Endothelial cell of umbilical vein (primary cell): Measurements from ENCODE around the gene RCOR1. TPM values are rescaled to one million over a fixed set of nuclear protein-coding genes. Genes with fewer than 3 reads are reported as not detected.

Source experiments
- BruUV-seq: library from RNA; stranded (reverse); fragments of 400-500 nt; replicated peaks from 2 replicates; lab custom pipeline; 2021; lab: Mats Ljungman, UMichigan
- CTCF ChIA-PET: fragments of 300-600, 350-600 bp; sonication (Branson Sonifier 250); formaldehyde crosslinking; loops from one replicate; lab custom pipeline; 2021; ENCODE audit warnings: antibody characterized with exemption, inconsistent platforms; lab: Charles Lee
- POLR2A ChIA-PET: fragments of 300-600, 350-600 bp; sonication (Branson Sonifier 250); formaldehyde crosslinking; loops from one replicate; lab custom pipeline; 2021; ENCODE audit warnings: antibody characterized with exemption, inconsistent platforms; lab: Charles Lee
- DNase-seq: peaks from one replicate; pipeline ENCODE4 v3.0.0-alpha.2; 2011; ENCODE audit warnings: low read depth, low spot score
- FAIRE-seq: peaks from 2 replicates; lab custom pipeline; 2011; peaks lifted over from hg19 to GRCh38; lab: Jason Lieb, UNC
- H2AFZ ChIP-seq: 2 replicates; pipeline ENCODE4 v1.6.0; 2012; ENCODE audit warnings: low read depth, low read length, control low read depth, inconsistent platforms
- H3K27ac ChIP-seq: 2 replicates; pipeline ENCODE4 v1.5.1; 2011; ENCODE audit warnings: low read depth, mild to moderate bottlenecking, control low read depth, low read length, moderate library complexity; ENCODE audit not compliant: insufficient read depth
- H3K27me3 ChIP-seq, 2 experiments: 2 replicates each; pipeline versions ENCODE4 v1.6.0 to v1.6.1; 2011; ENCODE audit warnings: low read length in 2 of 2, mixed read lengths in 1 of 2; ENCODE audit not compliant: control insufficient read depth in 2 of 2, insufficient read depth in 2 of 2
- H3K36me3 ChIP-seq, 2 experiments: 2 replicates in 1 of 2; 3 replicates in 1 of 2; pipeline ENCODE4 v1.5.1; 2011; ENCODE audit warnings: low read length in 2 of 2, mild to moderate bottlenecking in 1 of 2, moderate library complexity in 1 of 2; ENCODE audit not compliant: control insufficient read depth in 2 of 2, insufficient read depth in 2 of 2; ENCODE audit errors: extremely low read depth in 1 of 2
- H3K4me1 ChIP-seq: 3 replicates; pipeline ENCODE4 v1.5.1; 2011; ENCODE audit warnings: mild to moderate bottlenecking, low read length; ENCODE audit not compliant: control insufficient read depth, insufficient read depth; ENCODE audit errors: extremely low read depth
- H3K4me2 ChIP-seq: 2 replicates; pipeline ENCODE4 v1.6.1; 2011; ENCODE audit warnings: low read length, control low read depth, mixed read lengths; ENCODE audit not compliant: insufficient read depth
- H3K4me3 ChIP-seq, 3 experiments: fragments of 200-600 bp in 1 of 3; sonication (generic), shearing (Covaris generic) in 1 of 3; replicated peaks in 1 of 3; 2 replicates each; pipeline ENCODE4 v1.5.1; 2011 to 2016; ENCODE audit warnings: control low read depth in 3 of 3, low read length in 3 of 3, mild to moderate bottlenecking in 2 of 3, inconsistent platforms in 1 of 3, low read depth in 1 of 3, moderate library complexity in 1 of 3; ENCODE audit not compliant: insufficient read depth in 1 of 3
- H3K79me2 ChIP-seq: 2 replicates; pipeline ENCODE4 v1.6.0; 2012; ENCODE audit warnings: low read length, inconsistent platforms; ENCODE audit not compliant: control insufficient read depth, insufficient read depth
- H3K9ac ChIP-seq: replicated peaks from 2 replicates; pipeline ENCODE3; 2011; ENCODE audit warnings: low read length, control low read depth; ENCODE audit not compliant: insufficient read depth; ENCODE audit errors: extremely low read depth
- H3K9me1 ChIP-seq: replicated peaks from 3 replicates; pipeline ENCODE4 v1.6.0; 2011; ENCODE audit warnings: mild to moderate bottlenecking, low read length; ENCODE audit not compliant: control insufficient read depth, insufficient read depth; ENCODE audit errors: extremely low read depth
- H3K9me3 ChIP-seq: replicated peaks from 2 replicates; pipeline ENCODE4 v1.5.1; 2012; ENCODE audit warnings: low read length, inconsistent platforms; ENCODE audit not compliant: control insufficient read depth, insufficient read depth
- H4K20me1 ChIP-seq: replicated peaks from 2 replicates; pipeline ENCODE3; 2011; ENCODE audit warnings: mild to moderate bottlenecking, low read length; ENCODE audit not compliant: control insufficient read depth, insufficient read depth; ENCODE audit errors: extremely low read depth
- CTCF ChIP-seq, 2 donors: IDR thresholded peaks; 1 replicate in 1 of 2; 2 replicates in 1 of 2; pipeline ENCODE4 v1.5.1; 2011; ENCODE audit warnings: low read length in 2 of 2, mild to moderate bottlenecking in 2 of 2, moderate library complexity in 2 of 2, control low read depth in 1 of 2, inconsistent platforms in 1 of 2, low read depth in 1 of 2; ENCODE audit not compliant: insufficient read depth in 1 of 2; ENCODE audit errors: extremely low read depth in 1 of 2
- EZH2 ChIP-seq: IDR thresholded peaks from 2 replicates; pipeline ENCODE4 v1.6.1; 2012; ENCODE audit warnings: borderline replicate concordance, low read depth, mild to moderate bottlenecking, moderate library complexity, low read length, inconsistent platforms; ENCODE audit not compliant: severe bottlenecking
- FOS ChIP-seq: IDR thresholded peaks from 2 replicates; pipeline ENCODE4 v1.6.1; 2011; ENCODE audit warnings: mild to moderate bottlenecking, low read length, moderate library complexity, borderline replicate concordance; ENCODE audit not compliant: insufficient read depth
- GATA2 ChIP-seq: IDR thresholded peaks from 2 replicates; pipeline ENCODE4 v1.7.0; 2011; ENCODE audit warnings: low read depth, mild to moderate bottlenecking, moderate library complexity, mixed read lengths, low read length; ENCODE audit not compliant: insufficient read length, insufficient read depth
- JUN ChIP-seq: IDR thresholded peaks from 2 replicates; pipeline ENCODE4 v1.6.1; 2011; ENCODE audit warnings: borderline replicate concordance, low read depth; ENCODE audit not compliant: insufficient read length, insufficient read depth
- MAX ChIP-seq: IDR thresholded peaks from 2 replicates; pipeline ENCODE4 v1.6.1; 2011; ENCODE audit not compliant: insufficient read depth, insufficient read length
- MYC ChIP-seq: IDR thresholded peaks from one replicate; pipeline ENCODE4 v1.6.1; 2011; ENCODE audit warnings: mild to moderate bottlenecking, low read depth, low read length
- POLR2A ChIP-seq: IDR thresholded peaks from 2 replicates; pipeline ENCODE4 v1.6.1; 2012; ENCODE audit warnings: low read depth, mild to moderate bottlenecking, control low read depth, low read length
- POLR2AphosphoS5 ChIP-seq: IDR thresholded peaks from 2 replicates; pipeline ENCODE4 v1.6.1; 2012; ENCODE audit warnings: low read depth, mild to moderate bottlenecking, control low read depth, low read length, moderate library complexity; ENCODE audit not compliant: insufficient read depth
- dilution Hi-C: fragments of 300-500 bp; cut with MboI; formaldehyde crosslinking; loops from one replicate; pipeline ENCODE4 v1.15.0; 2019; ENCODE audit warnings: low sequenced_read_pairs; ENCODE audit not compliant: extremely low pct_ligation_motif_present
- intact Hi-C: fragments of 100-400 bp; cut with micrococcal nuclease; formaldehyde crosslinking; loops from one replicate; pipeline ENCODE4 v1.10.0; 2022
- polyA plus RNA-seq, 4 experiments: library from polyadenylated mRNA; depleted of rRNA in 3 of 4; stranded (reverse) in 3 of 4; unstranded in 1 of 4; fragments of >200 nt; gene quantifications; 2 replicates each; pipeline versions ENCODE4 v1.2.1 to v1.2.3, GENCODE V29; 2011 to 2012; ENCODE audit warnings: missing spikeins in 1 of 4
- total RNA-seq: library from RNA; stranded (reverse); gene quantifications from 2 replicates; pipeline ENCODE4 v1.2.3, GENCODE V29; 2021

Gene RCOR1
- total and polyA plus RNA-seq, 2 donors (not counting 3 experiments of a cell fraction or from before 2014, with no cell fraction given) = 15.6 to 32.2 TPM

- dilution Hi-C loops (no loop called here), intact Hi-C loops (no loop called here)
- no peak overlapping the region for H3K4me3 ChIP-seq
- H3K27me3 ChIP-seq = peaks cover 0 to 3% of the 10 kb centered on the region in 2 experiments
- H3K9me3 ChIP-seq = no peaks in the 10 kb centered on the region
- no peak for FAIRE-seq
- H3K4me1 ChIP-seq = peaks cover 3% of the 10 kb centered on the region
- no peak overlapping the region for H3K4me2 ChIP-seq
- H3K36me3 ChIP-seq = no peaks in the 10 kb centered on the region
- ChIA-PET POLR2A (no interaction called here), CTCF (no interaction called here)
- H3K79me2 ChIP-seq = no peaks in the 10 kb centered on the region
- no peak overlapping the region for H3K9ac ChIP-seq
- no peaks in the 10 kb centered on the region for H3K9me1 ChIP-seq
- DNase-seq = no peak
- no TSS peak for BruUV-seq
- no peak overlapping the region for H3K27ac ChIP-seq
- H4K20me1 ChIP-seq = no peaks in the 10 kb centered on the region
- no peak overlapping the region for H2AFZ ChIP-seq
- TF ChIP-seq CTCF (IDR thresholded peaks at IDR 0.05; ENCODE audit: extremely low read depth in 1 of 2, insufficient read depth in 1 of 2, low read depth in 1 of 2, low read length in 2 of 2) (no peak), EZH2 (no peak), MYC (no peak), POLR2AphosphoS5 (no peak), GATA2 (no peak), FOS (no peak), JUN (no peak), MAX (no peak), POLR2A (no peak)
Measured at GRCh38 chr14:102770147-102771123, 178.0 kb downstream of the RCOR1 start.
